NCI-H69 (cell line): ENCODE results near the gene CYP4F3.
A peak's percentile ranks its signal among the peaks of the same experiment; 100 is the strongest.
"Not testable (repeated sequence)": the region's sequence is repeated elsewhere in the genome, so short reads cannot be mapped to it uniquely, and the experiment has no call there.

Source experiments
- DNase-seq: peaks from one replicate; lab custom pipeline; 2025; lab: John Stamatoyannopoulos, UW

Gene CYP4F3, protein sequence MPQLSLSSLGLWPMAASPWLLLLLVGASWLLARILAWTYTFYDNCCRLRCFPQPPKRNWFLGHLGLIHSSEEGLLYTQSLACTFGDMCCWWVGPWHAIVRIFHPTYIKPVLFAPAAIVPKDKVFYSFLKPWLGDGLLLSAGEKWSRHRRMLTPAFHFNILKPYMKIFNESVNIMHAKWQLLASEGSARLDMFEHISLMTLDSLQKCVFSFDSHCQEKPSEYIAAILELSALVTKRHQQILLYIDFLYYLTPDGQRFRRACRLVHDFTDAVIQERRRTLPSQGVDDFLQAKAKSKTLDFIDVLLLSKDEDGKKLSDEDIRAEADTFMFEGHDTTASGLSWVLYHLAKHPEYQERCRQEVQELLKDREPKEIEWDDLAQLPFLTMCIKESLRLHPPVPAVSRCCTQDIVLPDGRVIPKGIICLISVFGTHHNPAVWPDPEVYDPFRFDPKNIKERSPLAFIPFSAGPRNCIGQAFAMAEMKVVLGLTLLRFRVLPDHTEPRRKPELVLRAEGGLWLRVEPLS

GRCh38 chr19:15640294-15640903 lies at the start of gene CYP4F3:
TSS of gene CYP4F3 (plus strand) at chr19:15640897. CDS start at chr19:15641416, 519 bp downstream.
- DNase-seq = peak; percentile 45

DNA sequence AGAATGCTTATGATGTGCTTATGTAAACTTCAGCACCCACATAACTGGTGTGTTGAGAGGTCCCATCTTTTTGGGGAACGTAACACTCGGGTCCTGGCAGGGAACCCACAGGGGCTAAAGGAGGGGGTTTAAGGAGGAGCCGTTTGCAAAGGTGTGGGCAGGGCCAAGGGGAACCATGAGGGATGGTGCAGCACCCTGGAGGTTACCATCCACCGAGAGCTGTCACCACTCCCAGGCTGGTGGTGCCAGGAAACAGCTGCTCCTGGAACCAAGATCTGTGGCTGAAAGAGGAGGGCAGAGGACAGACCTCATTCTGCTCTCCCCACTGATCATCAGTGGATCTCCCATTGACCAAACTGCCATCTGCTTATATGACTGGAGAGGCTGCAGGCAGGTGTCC lies 48.9 kb upstream of the CYP4F3 start:
- no peak for DNase-seq

- DNase-seq = not testable (repeated sequence)
Measured at GRCh38 chr19:15592506-15592905, 48.2 kb upstream of the CYP4F3 start.

DNA sequence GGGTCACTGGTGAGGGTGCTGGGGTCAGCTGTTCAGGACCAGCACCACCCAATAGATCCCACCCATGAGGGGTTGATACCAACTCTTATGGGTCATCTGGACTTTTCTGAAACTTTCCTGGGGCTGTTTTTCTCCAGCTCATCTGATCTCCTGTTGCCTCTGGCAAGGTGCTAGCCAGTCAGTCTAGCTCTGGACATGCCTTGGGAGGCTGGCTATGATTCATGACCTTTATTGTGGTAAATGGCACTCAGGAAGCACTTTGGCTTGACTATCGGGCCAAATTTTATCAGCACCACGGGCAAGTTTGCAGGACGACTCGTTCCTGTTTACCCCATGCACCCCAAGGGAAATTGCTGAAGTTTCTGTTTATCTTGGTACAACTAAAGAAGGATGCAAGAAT lies 46.9 kb upstream of the CYP4F3 start:
- not testable (repeated sequence) for DNase-seq

DNA sequence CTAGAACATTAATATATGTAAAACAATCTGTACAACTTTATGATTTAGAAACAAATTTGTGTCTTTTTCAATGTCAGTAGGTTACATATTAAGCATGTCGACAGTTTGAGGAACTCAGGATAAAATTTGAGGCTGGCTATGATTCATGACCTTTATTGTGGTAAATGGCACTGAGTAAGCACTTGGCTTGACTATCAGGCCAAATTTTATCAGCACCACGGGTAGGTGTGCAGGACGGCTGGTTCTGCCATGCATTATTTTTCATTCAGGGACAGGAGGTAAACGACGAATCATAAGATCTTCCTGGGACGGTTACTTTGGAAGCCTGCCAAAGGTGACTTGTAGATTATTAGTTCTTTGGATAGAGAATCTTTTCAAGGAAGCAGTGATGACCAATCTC lies 45.6 kb upstream of the CYP4F3 start:
- DNase-seq = no peak

DNA sequence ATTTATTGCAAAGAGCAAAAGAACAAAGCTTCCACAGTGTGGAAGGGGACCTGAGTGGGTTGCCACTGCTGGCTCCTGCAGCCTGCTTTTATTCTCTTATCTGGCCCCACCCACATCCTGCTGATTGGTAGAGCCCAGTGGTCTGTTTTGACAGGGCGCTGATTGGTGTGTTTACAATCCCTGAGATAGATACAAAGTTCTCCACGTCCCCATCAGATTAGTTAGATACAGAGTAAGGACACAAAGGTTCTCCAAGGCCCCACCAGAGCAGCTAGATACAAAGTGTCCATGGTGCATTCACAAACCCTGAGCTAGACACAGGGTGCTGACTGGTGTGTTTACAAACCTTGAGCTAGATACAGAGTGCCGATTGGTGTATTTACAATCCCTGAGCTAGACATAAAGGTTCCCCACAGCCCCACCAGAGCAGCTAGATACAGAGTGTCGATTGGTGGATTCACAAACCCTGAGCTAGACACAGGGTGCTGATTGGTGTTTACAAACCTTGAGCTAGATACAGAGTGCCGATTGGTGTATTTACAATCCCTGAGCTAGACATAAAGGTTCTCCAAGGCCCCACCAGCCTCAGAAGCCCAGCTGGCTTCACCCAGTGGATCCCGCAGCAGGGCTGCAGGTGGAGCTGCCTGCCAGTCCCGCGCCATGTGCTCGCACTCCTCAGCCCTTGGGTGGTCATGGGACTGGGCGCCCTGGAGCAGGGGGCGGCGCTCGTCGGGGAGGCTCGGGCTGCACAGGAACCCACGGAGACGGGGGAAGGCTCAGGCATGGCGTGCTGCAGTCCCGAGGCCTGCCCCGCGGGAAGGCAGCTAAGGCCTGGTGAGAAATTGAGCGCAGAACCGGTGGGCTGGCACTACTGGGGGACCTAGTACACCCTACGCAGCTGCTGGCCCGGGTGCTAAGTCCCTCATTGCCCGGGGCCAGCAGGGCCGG lies 32.4 kb upstream of the CYP4F3 start:
- DNase-seq = not testable (repeated sequence)

GRCh38 chr19:15609261-15609660 lies 31.4 kb upstream of the CYP4F3 start:
- no peak for DNase-seq

DNA sequence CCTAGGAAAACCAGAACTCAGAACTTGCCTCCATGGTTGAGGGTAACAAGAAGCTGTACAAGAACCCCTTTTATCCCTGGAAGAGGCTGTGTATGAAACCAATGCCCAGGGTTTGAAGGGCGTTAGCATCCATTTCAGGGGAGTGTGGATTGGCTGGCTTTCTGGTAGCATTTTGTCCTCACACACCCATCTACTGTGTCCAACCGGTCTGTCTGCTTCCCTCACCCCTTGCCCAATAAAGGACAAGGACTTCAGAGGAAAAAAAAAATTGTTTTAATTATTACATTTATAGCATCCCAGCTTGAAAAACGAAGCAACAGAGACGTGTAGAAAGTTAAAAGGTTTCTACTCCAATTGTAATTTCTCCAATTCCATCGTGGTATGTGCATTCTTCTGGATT lies 28.4 kb upstream of the CYP4F3 start:
- DNase-seq = no peak

- DNase-seq = no peak
Measured at GRCh38 chr19:15613338-15613737, 27.4 kb upstream of the CYP4F3 start.

GRCh38 chr19:15614507-15615379 lies 26.0 kb upstream of the CYP4F3 start, which contains the start of gene CYP4F8:
TSS of gene CYP4F8 (plus strand) at chr19:15615218. CDS start at chr19:15615617, 399 bp downstream.
- DNase-seq = no peak

- no peak for DNase-seq
Measured at GRCh38 chr19:15615526-15615925, 25.2 kb upstream of the CYP4F3 start.

GRCh38 chr19:15616183-15616582 lies 24.5 kb upstream of the CYP4F3 start:
- no peak for DNase-seq

DNA sequence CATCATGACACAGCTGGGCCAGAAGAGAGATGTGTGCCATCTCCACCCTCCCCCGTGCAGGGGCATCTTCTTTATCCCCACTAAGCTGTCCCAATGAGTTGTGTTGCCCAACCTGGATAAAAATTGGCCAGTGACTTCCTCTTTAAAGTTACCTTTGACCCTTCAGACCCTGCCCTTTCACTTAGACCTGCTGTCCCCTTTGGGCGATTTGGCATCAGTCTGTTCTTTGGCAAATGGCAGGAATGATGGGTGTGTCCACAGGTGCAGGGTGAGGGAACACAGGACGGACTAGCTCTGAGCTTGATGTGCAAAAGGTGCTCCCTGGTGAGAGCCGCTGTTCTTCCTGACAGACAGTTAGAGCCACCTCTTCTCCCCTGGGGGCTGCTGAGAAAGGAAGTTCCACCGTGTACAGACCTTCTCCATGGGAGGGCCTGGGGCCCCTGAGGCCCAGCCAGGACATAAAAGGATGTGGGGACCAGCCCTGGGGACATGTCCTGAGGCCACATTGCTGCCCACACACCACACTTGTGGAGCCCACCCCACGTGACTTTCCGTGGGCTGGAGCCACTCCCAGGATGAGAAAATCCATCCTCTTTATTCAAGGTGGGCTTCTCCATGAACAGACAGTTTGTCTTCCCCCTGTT lies 23.9 kb upstream of the CYP4F3 start:
- no peak for DNase-seq

DNA sequence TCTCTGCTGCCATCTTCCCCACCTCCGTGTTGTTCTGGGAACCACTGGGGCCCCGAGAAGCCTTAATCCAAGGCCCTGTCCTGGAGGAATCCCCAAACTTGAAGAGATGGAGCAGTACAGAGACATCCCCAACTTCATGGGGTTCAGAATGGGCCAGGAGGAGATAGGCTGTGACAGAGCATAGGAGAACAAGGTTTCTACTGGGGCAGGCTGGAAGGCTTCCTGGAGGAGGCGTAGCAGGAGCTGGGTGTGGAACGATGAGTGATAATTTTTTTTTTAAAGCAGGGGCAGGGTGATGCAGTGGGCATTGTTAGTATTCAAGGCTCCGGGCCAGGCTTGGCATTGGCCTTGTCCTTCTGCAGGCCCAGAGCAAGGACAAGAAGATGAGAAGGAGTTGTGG lies 22.4 kb upstream of the CYP4F3 start:
- no peak for DNase-seq

GRCh38 chr19:15621801-15622200 lies 18.9 kb upstream of the CYP4F3 start:
- DNase-seq = no peak

DNA sequence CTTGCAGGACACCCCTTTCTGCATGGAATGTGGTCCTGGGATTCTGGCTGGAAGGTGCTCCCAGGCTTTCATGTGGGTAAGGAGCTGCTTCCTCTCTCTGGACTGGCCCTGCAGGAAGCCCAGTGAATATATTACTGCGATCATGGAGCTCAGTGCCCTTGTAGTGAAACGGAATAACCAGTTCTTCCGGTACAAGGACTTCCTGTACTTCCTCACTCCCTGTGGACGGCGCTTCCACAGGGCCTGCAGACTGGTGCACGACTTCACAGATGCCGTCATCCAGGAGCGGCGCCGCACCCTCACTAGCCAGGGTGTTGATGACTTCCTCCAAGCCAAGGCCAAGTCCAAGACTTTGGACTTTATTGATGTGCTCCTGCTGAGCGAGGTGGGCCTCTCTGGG lies 17.7 kb upstream of the CYP4F3 start:
- DNase-seq = no peak

DNA sequence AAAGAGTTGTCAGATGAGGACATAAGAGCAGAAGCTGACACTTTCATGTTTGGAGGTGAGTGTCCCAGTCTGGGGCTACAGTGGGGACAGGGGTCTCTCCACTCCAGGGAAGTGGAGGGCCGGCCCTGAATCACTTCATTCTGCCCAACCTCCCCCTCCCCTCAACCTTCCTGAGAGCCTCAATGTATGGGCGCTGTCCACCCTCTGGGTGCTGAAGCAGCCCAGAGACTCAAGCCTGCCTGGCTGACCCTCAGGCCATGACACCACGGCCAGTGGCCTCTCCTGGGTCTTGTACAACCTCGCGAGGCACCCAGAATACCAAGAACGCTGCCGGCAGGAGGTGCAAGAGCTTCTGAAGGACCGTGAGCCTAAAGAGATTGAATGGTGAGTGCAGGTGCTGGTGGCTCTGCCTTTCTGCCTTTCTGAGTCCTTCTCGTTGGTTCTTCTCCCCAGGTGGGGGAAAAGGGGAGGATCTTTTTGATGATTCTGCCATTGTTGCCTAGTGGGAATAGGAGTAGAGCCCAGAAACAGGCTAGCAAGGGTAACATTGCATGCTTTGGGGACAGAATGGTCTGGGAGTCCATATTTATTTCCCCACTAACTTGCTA lies 16.9 kb upstream of the CYP4F3 start:
- DNase-seq = no peak

DNA sequence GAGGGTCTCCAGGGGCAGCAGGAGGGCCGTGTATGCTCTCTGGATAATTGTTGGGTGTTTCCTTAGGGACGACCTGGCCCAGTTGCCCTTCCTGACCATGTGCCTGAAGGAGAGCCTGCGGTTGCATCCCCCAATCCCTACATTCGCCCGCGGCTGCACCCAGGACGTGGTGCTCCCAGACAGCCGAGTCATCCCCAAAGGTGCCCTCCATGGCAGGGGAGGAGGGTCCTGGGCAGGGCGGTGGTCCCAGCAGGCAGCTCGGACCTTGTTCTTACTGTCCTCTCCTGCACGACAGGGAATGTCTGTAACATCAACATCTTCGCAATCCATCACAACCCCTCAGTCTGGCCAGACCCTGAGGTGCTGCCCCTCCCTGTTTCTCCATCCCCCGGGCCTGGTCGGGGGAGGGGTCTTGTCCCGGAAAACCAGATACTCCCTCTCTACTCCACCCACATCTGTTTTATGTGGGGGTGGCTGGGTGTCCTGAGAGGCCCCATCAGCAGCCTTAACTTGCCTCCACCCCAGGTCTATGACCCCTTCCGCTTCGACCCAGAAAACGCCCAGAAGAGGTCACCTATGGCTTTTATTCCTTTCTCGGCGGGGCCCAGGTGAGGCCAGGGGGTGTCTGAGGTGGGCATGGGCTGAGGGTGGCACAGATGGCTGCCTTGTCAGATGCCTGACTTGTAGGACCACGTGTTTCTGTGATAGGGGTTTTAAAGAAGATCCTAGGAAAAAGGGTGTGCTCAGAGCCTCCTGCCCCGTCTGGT lies 12.3 kb upstream of the CYP4F3 start:
- no peak for DNase-seq
